HG03175 (cell line): Measurements from ENCODE around the gene PRKCI.
A peak's percentile ranks its signal among the peaks of the same experiment; 100 is the strongest.
"Not testable (repeated sequence)": the region's sequence is repeated elsewhere in the genome, so short reads cannot be mapped to it uniquely, and the experiment has no call there.

Source experiments
- ATAC-seq: cut with Tn5 transposase; IDR thresholded peaks from one replicate; pipeline ENCODE4 v1.9.1; 2021; ENCODE audit warnings: mild to moderate bottlenecking, moderate library complexity; ENCODE audit not compliant: unreplicated experiment

Gene PRKCI

GRCh38 chr3:170221924-170222646 is at the start of gene PRKCI:
Gene PRKCI (plus strand): TSS chr3:170222424. CDS start chr3:170222670, 246 bp downstream.
- peak; percentile 98 for ATAC-seq

- ATAC-seq = no peak
These were observed 43.6 kb upstream of the PRKCI start for GRCh38 chr3:170178651-170179050.

GRCh38 chr3:170179432-170179831 is 42.8 kb upstream of the PRKCI start:
- ATAC-seq = no peak

- peak; percentile 34 for ATAC-seq
These were observed 41.9 kb upstream of the PRKCI start for GRCh38 chr3:170180079-170180907.

GRCh38 chr3:170180908-170181885 is 41.0 kb upstream of the PRKCI start, which contains the start of gene PHC3:
Gene PHC3 (minus strand): TSS chr3:170181733. CDS start chr3:170181715, 18 bp downstream.
- ATAC-seq = peak; percentile 82

GRCh38 chr3:170189398-170190256 is 32.6 kb upstream of the PRKCI start:
- peak; percentile 5 for ATAC-seq

- not testable (repeated sequence) for ATAC-seq
These were observed 26.5 kb upstream of the PRKCI start for GRCh38 chr3:170195759-170196158.

GRCh38 chr3:170196833-170197232 is 25.4 kb upstream of the PRKCI start:
- no peak for ATAC-seq

- ATAC-seq = no peak
These were observed 21.2 kb upstream of the PRKCI start for GRCh38 chr3:170200987-170201386.

GRCh38 chr3:170201527-170201926 is 20.7 kb upstream of the PRKCI start:
- ATAC-seq = no peak

GRCh38 chr3:170203457-170203856 is 18.8 kb upstream of the PRKCI start:
- ATAC-seq = no peak

GRCh38 chr3:170204023-170204472 is 18.2 kb upstream of the PRKCI start:
- no peak for ATAC-seq

GRCh38 chr3:170204509-170204908 is 17.7 kb upstream of the PRKCI start:
- no peak for ATAC-seq

GRCh38 chr3:170205302-170205701 is 16.9 kb upstream of the PRKCI start:
- no peak for ATAC-seq

- ATAC-seq = not testable (repeated sequence)
These were observed 16.0 kb upstream of the PRKCI start for GRCh38 chr3:170206164-170206762.

- ATAC-seq = no peak
These were observed 14.5 kb upstream of the PRKCI start for GRCh38 chr3:170207717-170208116.

- ATAC-seq = no peak
These were observed 10.6 kb upstream of the PRKCI start for GRCh38 chr3:170211668-170212067.

GRCh38 chr3:170219850-170220249 is 2.4 kb upstream of the PRKCI start:
- ATAC-seq = no peak

- no peak for ATAC-seq
These were observed 1.4 kb upstream of the PRKCI start for GRCh38 chr3:170220871-170221270.
